ENCODE data around the gene FAM98B.
"Not testable (repeated sequence)": the region's sequence is repeated elsewhere in the genome, so short reads cannot be mapped to it uniquely, and the experiment has no call there.

The FAM98B gene

GRCh38 chr15:38421069-38421690, 32.7 kb upstream of the FAM98B start:
- no peak for TF ChIP-seq CTCF (IDR thresholded peaks at IDR 0.05; ENCODE audit: low read depth, low read length, missing control alignments)
- H3K4me3 ChIP-seq (replicated peaks; ENCODE audit: low read depth, low read length): no peak overlapping the region
- DNase-seq (ENCODE audit: extremely low read depth, low read depth): no peak

DNA sequence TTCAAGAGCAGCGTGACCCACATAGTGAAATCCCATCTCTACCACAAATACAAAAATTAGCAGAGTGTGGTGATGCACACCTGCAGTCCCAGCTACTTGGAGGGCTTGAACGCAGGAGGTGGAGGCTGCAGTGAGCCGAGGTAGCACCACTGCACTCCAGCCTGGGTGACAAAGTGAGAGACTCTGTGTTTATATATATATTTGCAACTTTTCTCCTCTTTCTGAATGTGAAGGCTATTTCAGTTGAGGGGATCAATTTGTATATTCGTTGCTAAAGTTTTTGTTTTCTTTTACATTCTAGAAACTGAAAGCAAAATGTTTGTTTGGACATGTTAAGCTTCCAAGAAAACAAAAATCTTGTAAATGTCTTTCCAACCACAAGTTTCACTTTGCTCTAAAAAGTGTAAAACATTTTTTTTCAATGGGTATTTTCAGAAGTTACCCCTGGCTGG, 29.8 kb upstream of the FAM98B start:
- no peak overlapping the region for H3K4me3 ChIP-seq (replicated peaks; ENCODE audit: low read depth, low read length)
- no peak for DNase-seq (ENCODE audit: extremely low read depth, low read depth)
- TF ChIP-seq CTCF (IDR thresholded peaks at IDR 0.05; ENCODE audit: low read depth, low read length, missing control alignments): no peak

- no peak for DNase-seq (ENCODE audit: extremely low read depth, low read depth)
- TF ChIP-seq CTCF (IDR thresholded peaks at IDR 0.05; ENCODE audit: low read depth, low read length, missing control alignments): no peak
- H3K4me3 ChIP-seq (replicated peaks; ENCODE audit: low read depth, low read length): no peak overlapping the region
Measured at GRCh38 chr15:38425269-38425668, 28.7 kb upstream of the FAM98B start.

- no peak for TF ChIP-seq CTCF (IDR thresholded peaks at IDR 0.05; ENCODE audit: low read depth, low read length, missing control alignments)
- H3K4me3 ChIP-seq (replicated peaks; ENCODE audit: low read depth, low read length): no peak overlapping the region
- no peak for DNase-seq (ENCODE audit: extremely low read depth, low read depth)
Measured at GRCh38 chr15:38427380-38427779, 26.5 kb upstream of the FAM98B start.

DNA sequence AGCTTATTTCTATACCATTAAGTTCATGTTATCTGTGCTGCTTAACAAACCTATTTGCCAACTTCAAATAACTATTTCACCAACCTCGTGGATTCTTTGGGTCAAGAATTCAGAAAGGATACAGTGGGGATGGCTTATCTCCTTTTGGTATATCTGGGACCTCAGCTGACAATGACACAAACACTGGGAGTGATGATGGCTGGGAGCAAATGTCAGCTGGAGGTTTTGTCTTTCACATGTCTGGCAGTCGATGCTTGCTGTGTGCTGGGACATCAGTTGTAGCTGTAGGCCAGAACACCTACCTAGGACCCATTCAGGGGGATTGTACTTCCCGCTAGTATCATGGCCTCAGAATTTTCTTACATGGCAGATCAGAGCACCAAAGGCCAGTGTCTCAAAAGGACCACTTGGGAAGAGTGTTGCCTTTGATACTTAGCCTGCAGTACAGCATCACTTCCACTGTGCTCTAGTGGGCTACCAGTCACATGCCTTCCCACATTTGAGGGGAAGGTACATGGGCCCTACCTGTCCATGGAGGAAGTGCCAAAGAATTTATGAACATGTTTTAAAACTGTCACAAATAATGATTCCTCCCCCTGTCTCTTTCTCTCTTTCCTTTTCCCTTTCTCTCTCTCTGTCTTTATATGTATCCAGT, 23.7 kb upstream of the FAM98B start:
- TF ChIP-seq CTCF (IDR thresholded peaks at IDR 0.05; ENCODE audit: low read depth, low read length, missing control alignments): no peak
- H3K4me3 ChIP-seq (replicated peaks; ENCODE audit: low read depth, low read length): no peak overlapping the region
- no peak for DNase-seq (ENCODE audit: extremely low read depth, low read depth)

DNA sequence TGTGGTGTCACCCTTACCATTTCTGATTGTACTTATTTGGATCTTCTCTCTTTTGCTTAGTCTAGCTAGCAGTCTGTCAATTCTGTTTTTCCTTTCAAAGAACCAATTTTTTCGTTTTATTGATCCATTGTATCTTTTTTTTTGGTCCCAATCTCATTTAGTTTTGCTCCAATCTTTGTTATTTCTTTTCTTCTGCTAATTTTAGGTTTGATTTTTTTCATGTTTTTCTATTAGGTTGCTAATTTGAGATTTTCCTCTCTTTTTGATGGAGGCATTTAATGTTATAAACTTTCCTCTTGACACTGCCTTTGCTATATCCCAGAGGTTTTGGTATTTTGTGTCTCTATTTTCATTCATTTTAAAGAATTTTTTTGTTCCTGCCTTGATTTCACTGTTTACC, 16.9 kb upstream of the FAM98B start:
- no peak for TF ChIP-seq CTCF (IDR thresholded peaks at IDR 0.05; ENCODE audit: low read depth, low read length, missing control alignments)
- no peak for DNase-seq (ENCODE audit: extremely low read depth, low read depth)

GRCh38 chr15:38437603-38438002, 16.3 kb upstream of the FAM98B start:
- not testable (repeated sequence) for DNase-seq (ENCODE audit: extremely low read depth, low read depth); H3K4me3 ChIP-seq (replicated peaks; ENCODE audit: low read depth, low read length)

More for the DNA sequence above, 16.9 kb upstream of the FAM98B start:
- no peak overlapping the region for H3K4me3 ChIP-seq (replicated peaks; ENCODE audit: low read depth, low read length)
